HEK293 (cell line): Measurements from ENCODE around the gene CCDC81.

Source experiments
- CTCF ChIA-PET: fragments of 350-600 bp; formaldehyde crosslinking; extraction: SDS; loops from one replicate; lab custom pipeline; 2021; ENCODE audit warnings: antibody characterized with exemption; lab: Yijun Ruan, JAX
- POLR2A ChIA-PET: fragments of 300-600 bp; formaldehyde crosslinking; extraction: SDS; loops from one replicate; lab custom pipeline; 2020; ENCODE audit warnings: antibody characterized with exemption, inconsistent platforms; lab: Yijun Ruan, JAX
- H3K27ac ChIP-seq: fragments of 200-500 bp; sonication (Bioruptor generic); 2 replicates; pipeline ENCODE4 v1.5.1; 2014; ENCODE audit warnings: low read depth, low read length, control low read depth, inconsistent platforms; ENCODE audit errors: extremely low read depth
- H3K36me3 ChIP-seq, 2 experiments: fragments of 200-500 bp in 1 of 2; sonication (Bioruptor generic) in 1 of 2; 1 replicate in 1 of 2; 2 replicates in 1 of 2; pipeline ENCODE4 v1.5.1; 2014 to 2017; ENCODE audit warnings: inconsistent platforms in 2 of 2, low read length in 2 of 2; ENCODE audit not compliant: control insufficient read depth in 2 of 2, insufficient read depth in 1 of 2
- H3K4me1 ChIP-seq: fragments of 200-500 bp; sonication (Bioruptor generic); 2 replicates; pipeline ENCODE4 v1.5.1; 2014; ENCODE audit warnings: mild to moderate bottlenecking, low read length, inconsistent platforms; ENCODE audit not compliant: control insufficient read depth, insufficient read depth
- H3K4me3 ChIP-seq: 2 replicates; pipeline ENCODE4 v1.5.1; 2011; ENCODE audit warnings: low read depth, mild to moderate bottlenecking, control low read depth, low read length, moderate library complexity
- H3K9me3 ChIP-seq: fragments of 200-500 bp; sonication (Bioruptor generic); 2 replicates; pipeline ENCODE4 v1.5.1; 2014; ENCODE audit warnings: low read depth, low read length, inconsistent platforms; ENCODE audit not compliant: control insufficient read depth, insufficient read depth
- HOXD13 ChIP-seq: sonication (generic); formaldehyde crosslinking; IDR thresholded peaks from 2 replicates; pipeline ENCODE4 v1.8.0; 2022; ENCODE audit warnings: missing genetic modification reagents, borderline replicate concordance
- MEIS1 ChIP-seq: sonication (generic); formaldehyde crosslinking; IDR thresholded peaks from 2 replicates; pipeline ENCODE4 v1.8.1; 2022; ENCODE audit warnings: missing genetic modification reagents, mild to moderate bottlenecking, borderline replicate concordance
- MYNN ChIP-seq: fragments of 450-650 bp; formaldehyde crosslinking; IDR thresholded peaks from 2 replicates; pipeline ENCODE4 v1.5.1; 2016; ENCODE audit warnings: missing biosample characterization, missing genetic modification characterization, borderline replicate concordance
- SP3 ChIP-seq: fragments of 450-650 bp; formaldehyde crosslinking; IDR thresholded peaks from 2 replicates; pipeline ENCODE4 v1.5.1; 2016; ENCODE audit warnings: missing biosample characterization, missing genetic modification characterization
- TCF7L2 ChIP-seq: IDR thresholded peaks from 2 replicates; pipeline ENCODE4 v1.6.1; 2011; ENCODE audit warnings: low read depth, mild to moderate bottlenecking, inconsistent platforms, low read length, moderate library complexity, borderline replicate concordance
- TSHZ1 ChIP-seq: fragments of 450-650 bp; formaldehyde crosslinking; IDR thresholded peaks from 2 replicates; pipeline ENCODE4 v1.5.1; 2016; ENCODE audit warnings: missing biosample characterization, missing genetic modification characterization, borderline replicate concordance
- ZFP69B ChIP-seq: fragments of 450-650 bp; formaldehyde crosslinking; IDR thresholded peaks from 2 replicates; pipeline ENCODE4 v1.5.1; 2016; ENCODE audit warnings: missing biosample characterization, missing genetic modification characterization
- ZNF138 ChIP-seq: fragments of 450-650 bp; formaldehyde crosslinking; IDR thresholded peaks from 2 replicates; pipeline ENCODE4 v1.5.1; 2016; ENCODE audit warnings: missing biosample characterization, missing genetic modification characterization, borderline replicate concordance
- ZNF184 ChIP-seq: fragments of 450-650 bp; IDR thresholded peaks from 2 replicates; pipeline ENCODE4 v1.5.1; 2018; ENCODE audit warnings: missing biosample characterization, mild to moderate bottlenecking, missing genetic modification characterization
- ZNF2 ChIP-seq: fragments of 450-650 bp; formaldehyde crosslinking; IDR thresholded peaks from 2 replicates; pipeline ENCODE4 v1.5.1; 2016; ENCODE audit warnings: missing biosample characterization, missing genetic modification characterization
- ZNF513 ChIP-seq: fragments of 450-650 bp; IDR thresholded peaks from 2 replicates; pipeline ENCODE4 v1.5.1; 2018; ENCODE audit warnings: missing biosample characterization, missing genetic modification characterization
- ZNF621 ChIP-seq: fragments of 450-650 bp; formaldehyde crosslinking; IDR thresholded peaks from 2 replicates; pipeline ENCODE4 v1.5.1; 2017; ENCODE audit warnings: missing biosample characterization, missing genetic modification characterization
- ZNF658 ChIP-seq: fragments of 450-650 bp; formaldehyde crosslinking; IDR thresholded peaks from 2 replicates; pipeline ENCODE4; 2016; ENCODE audit warnings: missing biosample characterization, missing genetic modification characterization
- ZNF791 ChIP-seq: fragments of 450-650 bp; formaldehyde crosslinking; IDR thresholded peaks from 2 replicates; pipeline ENCODE4 v1.5.1; 2016; ENCODE audit warnings: missing biosample characterization, missing genetic modification characterization
- TF ChIP-seq, protein P1 (sequence below): fragments of 450-650 bp; formaldehyde crosslinking; IDR thresholded peaks from 2 replicates; pipeline ENCODE4 v1.5.1; 2016; ENCODE audit warnings: missing biosample characterization, missing genetic modification characterization
- TF ChIP-seq, protein P2 (sequence below): fragments of 450-650 bp; formaldehyde crosslinking; conservative IDR thresholded peaks from 2 replicates; pipeline ENCODE4 v1.5.1; 2016; ENCODE audit warnings: low read depth, missing biosample characterization, missing genetic modification characterization
- TF ChIP-seq, protein P3 (sequence below): fragments of 450-650 bp; formaldehyde crosslinking; IDR thresholded peaks from 2 replicates; pipeline ENCODE4; 2016; ENCODE audit warnings: missing biosample characterization, missing genetic modification characterization

The CCDC81 gene

GRCh38 chr11:86337227-86337626 is 37.5 kb upstream of the CCDC81 start:
- CTCF ChIA-PET, result interaction anchor here (1.0 kb wide), 1 partner anchor 9 kb away, joined by 4 read pairs; no protein-coding TSS in a partner anchor
- POLR2A ChIA-PET, result no interaction called here

More at GRCh38 chr11:86337227-86337626, 37.5 kb upstream of the CCDC81 start:
- Histone ChIP-seq H3K4me3 (no peak overlapping the region), H3K36me3 (peaks cover 5 to 41% of the 10 kb centered on the region in 2 experiments; a peak in 2 of 3 replicates), H3K4me1 (no peaks in the 10 kb centered on the region), H3K9me3 (no peaks in the 10 kb centered on the region), H3K27ac (no peak overlapping the region)
- TF ChIP-seq HOXD13 (no peak), MEIS1 (CRISPR knock-in tag) (no peak), TSHZ1 (no peak), TCF7L2 (no peak), SP3 (tag by site-specific recombination) (no peak), ZNF184 (tag by site-specific recombination) (no peak), ZNF621 (tag by site-specific recombination) (no peak), MYNN (tag by site-specific recombination) (no peak), ZFP69B (tag by site-specific recombination) (no peak), ZNF658 (tag by site-specific recombination) (no peak), ZNF513 (tag by site-specific recombination) (no peak), ZNF791 (tag by site-specific recombination) (no peak), ZNF138 (tag by site-specific recombination) (no peak), ZNF2 (tag by site-specific recombination) (no peak)
- TF ChIP-seq, protein P1, sequence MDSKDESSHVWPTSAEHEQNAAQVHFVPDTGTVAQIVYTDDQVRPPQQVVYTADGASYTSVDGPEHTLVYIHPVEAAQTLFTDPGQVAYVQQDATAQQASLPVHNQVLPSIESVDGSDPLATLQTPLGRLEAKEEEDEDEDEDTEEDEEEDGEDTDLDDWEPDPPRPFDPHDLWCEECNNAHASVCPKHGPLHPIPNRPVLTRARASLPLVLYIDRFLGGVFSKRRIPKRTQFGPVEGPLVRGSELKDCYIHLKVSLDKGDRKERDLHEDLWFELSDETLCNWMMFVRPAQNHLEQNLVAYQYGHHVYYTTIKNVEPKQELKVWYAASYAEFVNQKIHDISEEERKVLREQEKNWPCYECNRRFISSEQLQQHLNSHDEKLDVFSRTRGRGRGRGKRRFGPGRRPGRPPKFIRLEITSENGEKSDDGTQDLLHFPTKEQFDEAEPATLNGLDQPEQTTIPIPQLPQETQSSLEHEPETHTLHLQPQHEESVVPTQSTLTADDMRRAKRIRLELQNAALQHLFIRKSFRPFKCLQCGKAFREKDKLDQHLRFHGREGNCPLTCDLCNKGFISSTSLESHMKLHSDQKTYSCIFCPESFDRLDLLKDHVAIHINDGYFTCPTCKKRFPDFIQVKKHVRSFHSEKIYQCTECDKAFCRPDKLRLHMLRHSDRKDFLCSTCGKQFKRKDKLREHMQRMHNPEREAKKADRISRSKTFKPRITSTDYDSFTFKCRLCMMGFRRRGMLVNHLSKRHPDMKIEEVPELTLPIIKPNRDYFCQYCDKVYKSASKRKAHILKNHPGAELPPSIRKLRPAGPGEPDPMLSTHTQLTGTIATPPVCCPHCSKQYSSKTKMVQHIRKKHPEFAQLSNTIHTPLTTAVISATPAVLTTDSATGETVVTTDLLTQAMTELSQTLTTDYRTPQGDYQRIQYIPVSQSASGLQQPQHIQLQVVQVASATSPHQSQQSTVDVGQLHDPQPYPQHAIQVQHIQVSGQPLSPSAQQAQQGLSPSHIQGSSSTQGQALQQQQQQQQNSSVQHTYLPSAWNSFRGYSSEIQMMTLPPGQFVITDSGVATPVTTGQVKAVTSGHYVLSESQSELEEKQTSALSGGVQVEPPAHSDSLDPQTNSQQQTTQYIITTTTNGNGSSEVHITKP (tag by site-specific recombination), result no peak
- TF ChIP-seq, protein P2, sequence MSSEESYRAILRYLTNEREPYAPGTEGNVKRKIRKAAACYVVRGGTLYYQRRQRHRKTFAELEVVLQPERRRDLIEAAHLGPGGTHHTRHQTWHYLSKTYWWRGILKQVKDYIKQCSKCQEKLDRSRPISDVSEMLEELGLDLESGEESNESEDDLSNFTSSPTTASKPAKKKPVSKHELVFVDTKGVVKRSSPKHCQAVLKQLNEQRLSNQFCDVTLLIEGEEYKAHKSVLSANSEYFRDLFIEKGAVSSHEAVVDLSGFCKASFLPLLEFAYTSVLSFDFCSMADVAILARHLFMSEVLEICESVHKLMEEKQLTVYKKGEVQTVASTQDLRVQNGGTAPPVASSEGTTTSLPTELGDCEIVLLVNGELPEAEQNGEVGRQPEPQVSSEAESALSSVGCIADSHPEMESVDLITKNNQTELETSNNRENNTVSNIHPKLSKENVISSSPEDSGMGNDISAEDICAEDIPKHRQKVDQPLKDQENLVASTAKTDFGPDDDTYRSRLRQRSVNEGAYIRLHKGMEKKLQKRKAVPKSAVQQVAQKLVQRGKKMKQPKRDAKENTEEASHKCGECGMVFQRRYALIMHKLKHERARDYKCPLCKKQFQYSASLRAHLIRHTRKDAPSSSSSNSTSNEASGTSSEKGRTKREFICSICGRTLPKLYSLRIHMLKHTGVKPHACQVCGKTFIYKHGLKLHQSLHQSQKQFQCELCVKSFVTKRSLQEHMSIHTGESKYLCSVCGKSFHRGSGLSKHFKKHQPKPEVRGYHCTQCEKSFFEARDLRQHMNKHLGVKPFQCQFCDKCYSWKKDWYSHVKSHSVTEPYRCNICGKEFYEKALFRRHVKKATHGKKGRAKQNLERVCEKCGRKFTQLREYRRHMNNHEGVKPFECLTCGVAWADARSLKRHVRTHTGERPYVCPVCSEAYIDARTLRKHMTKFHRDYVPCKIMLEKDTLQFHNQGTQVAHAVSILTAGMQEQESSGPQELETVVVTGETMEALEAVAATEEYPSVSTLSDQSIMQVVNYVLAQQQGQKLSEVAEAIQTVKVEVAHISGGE (tag by site-specific recombination), result no peak
- TF ChIP-seq, protein P3, sequence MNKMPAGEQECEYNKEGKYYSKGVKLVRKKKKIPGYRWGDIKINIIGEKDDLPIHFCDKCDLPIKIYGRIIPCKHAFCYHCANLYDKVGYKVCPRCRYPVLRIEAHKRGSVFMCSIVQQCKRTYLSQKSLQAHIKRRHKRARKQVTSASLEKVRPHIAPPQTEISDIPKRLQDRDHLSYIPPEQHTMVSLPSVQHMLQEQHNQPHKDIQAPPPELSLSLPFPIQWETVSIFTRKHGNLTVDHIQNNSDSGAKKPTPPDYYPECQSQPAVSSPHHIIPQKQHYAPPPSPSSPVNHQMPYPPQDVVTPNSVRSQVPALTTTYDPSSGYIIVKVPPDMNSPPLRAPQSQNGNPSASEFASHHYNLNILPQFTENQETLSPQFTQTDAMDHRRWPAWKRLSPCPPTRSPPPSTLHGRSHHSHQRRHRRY (tag by site-specific recombination), result no peak
